HG03039 (cell line): ENCODE measurements around the gene GTF3C1.

ENCODE experiments used
- ATAC-seq: cut with Tn5 transposase; IDR thresholded peaks from one replicate; pipeline ENCODE4 v1.9.1; 2021; ENCODE audit warnings: mild to moderate bottlenecking, moderate library complexity; ENCODE audit not compliant: unreplicated experiment

Gene GTF3C1

GRCh38 chr16:27491894-27492587 lies 57.7 kb downstream of the GTF3C1 start:
- no peak for ATAC-seq

- ATAC-seq, result no peak
These were observed 59.8 kb downstream of the GTF3C1 start for GRCh38 chr16:27489906-27490305.

GRCh38 chr16:27489421-27489820 lies 60.3 kb downstream of the GTF3C1 start:
- no peak for ATAC-seq

GRCh38 chr16:27486760-27487159 lies 63.0 kb downstream of the GTF3C1 start:
- ATAC-seq, result no peak

GRCh38 chr16:27486344-27486743 lies 63.4 kb downstream of the GTF3C1 start:
- no peak for ATAC-seq

- no peak for ATAC-seq
These were observed 63.9 kb downstream of the GTF3C1 start for GRCh38 chr16:27485811-27486210.

- ATAC-seq, result no peak
These were observed 64.6 kb downstream of the GTF3C1 start for GRCh38 chr16:27485126-27485525.

- ATAC-seq, result no peak
These were observed 66.1 kb downstream of the GTF3C1 start for GRCh38 chr16:27483624-27484023.

GRCh38 chr16:27483088-27483437 lies 66.7 kb downstream of the GTF3C1 start:
- ATAC-seq, result no peak

- ATAC-seq, result no peak
These were observed 67.2 kb downstream of the GTF3C1 start for GRCh38 chr16:27482397-27483087.

GRCh38 chr16:27481282-27481934 lies 68.3 kb downstream of the GTF3C1 start:
- ATAC-seq, result no peak

GRCh38 chr16:27480761-27481160 lies 69.0 kb downstream of the GTF3C1 start:
- no peak for ATAC-seq

GRCh38 chr16:27476240-27476639 lies 73.5 kb downstream of the GTF3C1 start:
- no peak for ATAC-seq

GRCh38 chr16:27475561-27475960 lies 74.2 kb downstream of the GTF3C1 start:
- ATAC-seq, result no peak

- ATAC-seq, result no peak
These were observed 74.8 kb downstream of the GTF3C1 start for GRCh38 chr16:27474921-27475320.

- ATAC-seq, result no peak
These were observed 75.7 kb downstream of the GTF3C1 start for GRCh38 chr16:27474041-27474440.

- no peak for ATAC-seq
These were observed 76.4 kb downstream of the GTF3C1 start for GRCh38 chr16:27473101-27473900.

- ATAC-seq, result no peak
These were observed 77.4 kb downstream of the GTF3C1 start for GRCh38 chr16:27472091-27473020.

- ATAC-seq, result no peak
These were observed 78.1 kb downstream of the GTF3C1 start for GRCh38 chr16:27471661-27472060.
